ENCODE results near the gene PTRH1. TPM values are rescaled to one million over a fixed set of nuclear protein-coding genes. Genes with fewer than 3 reads are reported as not detected.

PTRH1 gene
- total RNA-seq, 1 experiment from 2014 or later = 16.9 TPM

GRCh38 chr9:127751269-127752054 lies 36.0 kb upstream of the PTRH1 start (continued):
- TF ChIP-seq, protein P1, sequence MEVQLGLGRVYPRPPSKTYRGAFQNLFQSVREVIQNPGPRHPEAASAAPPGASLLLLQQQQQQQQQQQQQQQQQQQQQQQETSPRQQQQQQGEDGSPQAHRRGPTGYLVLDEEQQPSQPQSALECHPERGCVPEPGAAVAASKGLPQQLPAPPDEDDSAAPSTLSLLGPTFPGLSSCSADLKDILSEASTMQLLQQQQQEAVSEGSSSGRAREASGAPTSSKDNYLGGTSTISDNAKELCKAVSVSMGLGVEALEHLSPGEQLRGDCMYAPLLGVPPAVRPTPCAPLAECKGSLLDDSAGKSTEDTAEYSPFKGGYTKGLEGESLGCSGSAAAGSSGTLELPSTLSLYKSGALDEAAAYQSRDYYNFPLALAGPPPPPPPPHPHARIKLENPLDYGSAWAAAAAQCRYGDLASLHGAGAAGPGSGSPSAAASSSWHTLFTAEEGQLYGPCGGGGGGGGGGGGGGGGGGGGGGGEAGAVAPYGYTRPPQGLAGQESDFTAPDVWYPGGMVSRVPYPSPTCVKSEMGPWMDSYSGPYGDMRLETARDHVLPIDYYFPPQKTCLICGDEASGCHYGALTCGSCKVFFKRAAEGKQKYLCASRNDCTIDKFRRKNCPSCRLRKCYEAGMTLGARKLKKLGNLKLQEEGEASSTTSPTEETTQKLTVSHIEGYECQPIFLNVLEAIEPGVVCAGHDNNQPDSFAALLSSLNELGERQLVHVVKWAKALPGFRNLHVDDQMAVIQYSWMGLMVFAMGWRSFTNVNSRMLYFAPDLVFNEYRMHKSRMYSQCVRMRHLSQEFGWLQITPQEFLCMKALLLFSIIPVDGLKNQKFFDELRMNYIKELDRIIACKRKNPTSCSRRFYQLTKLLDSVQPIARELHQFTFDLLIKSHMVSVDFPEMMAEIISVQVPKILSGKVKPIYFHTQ (CRISPR knock-in tag; IDR thresholded peaks at IDR 0.05) = no peak
- TF ChIP-seq ZBTB21 (CRISPR knock-in tag; IDR thresholded peaks at IDR 0.05; ENCODE audit: borderline replicate concordance) (no peak), JUN (CRISPR knock-in tag; IDR thresholded peaks at IDR 0.05) (peak; percentile 26; the same call in 1 of the 2 replicates), MAX (CRISPR knock-in tag; IDR thresholded peaks at IDR 0.05) (no peak), SMAD4 (CRISPR knock-in tag; IDR thresholded peaks at IDR 0.05) (no peak), CREM (CRISPR knock-in tag; IDR thresholded peaks at IDR 0.05) (peak; percentile 57; the same call in 1 of the 2 replicates), SP1 (CRISPR knock-in tag; conservative IDR thresholded peaks at IDR 0.05) (no peak), NR2C2 (CRISPR knock-in tag; IDR thresholded peaks at IDR 0.05) (no peak), SMAD3 (CRISPR knock-in tag; IDR thresholded peaks at IDR 0.05; ENCODE audit: borderline replicate concordance) (peak; percentile 48; the same call in 1 of the 2 replicates), ZNF317 (CRISPR knock-in tag; IDR thresholded peaks at IDR 0.05; ENCODE audit: borderline replicate concordance, low read depth) (no peak), USF2 (CRISPR knock-in tag; IDR thresholded peaks at IDR 0.05) (no peak)
- TF ChIP-seq, protein P2, sequence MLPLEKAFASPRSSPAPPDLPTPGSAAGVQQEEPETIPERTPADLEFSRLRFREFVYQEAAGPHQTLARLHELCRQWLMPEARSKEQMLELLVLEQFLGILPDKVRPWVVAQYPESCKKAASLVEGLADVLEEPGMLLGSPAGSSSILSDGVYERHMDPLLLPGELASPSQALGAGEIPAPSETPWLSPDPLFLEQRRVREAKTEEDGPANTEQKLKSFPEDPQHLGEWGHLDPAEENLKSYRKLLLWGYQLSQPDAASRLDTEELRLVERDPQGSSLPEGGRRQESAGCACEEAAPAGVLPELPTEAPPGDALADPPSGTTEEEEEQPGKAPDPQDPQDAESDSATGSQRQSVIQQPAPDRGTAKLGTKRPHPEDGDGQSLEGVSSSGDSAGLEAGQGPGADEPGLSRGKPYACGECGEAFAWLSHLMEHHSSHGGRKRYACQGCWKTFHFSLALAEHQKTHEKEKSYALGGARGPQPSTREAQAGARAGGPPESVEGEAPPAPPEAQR (CRISPR knock-in tag; IDR thresholded peaks at IDR 0.05) = no peak
- TF ChIP-seq, protein P3, sequence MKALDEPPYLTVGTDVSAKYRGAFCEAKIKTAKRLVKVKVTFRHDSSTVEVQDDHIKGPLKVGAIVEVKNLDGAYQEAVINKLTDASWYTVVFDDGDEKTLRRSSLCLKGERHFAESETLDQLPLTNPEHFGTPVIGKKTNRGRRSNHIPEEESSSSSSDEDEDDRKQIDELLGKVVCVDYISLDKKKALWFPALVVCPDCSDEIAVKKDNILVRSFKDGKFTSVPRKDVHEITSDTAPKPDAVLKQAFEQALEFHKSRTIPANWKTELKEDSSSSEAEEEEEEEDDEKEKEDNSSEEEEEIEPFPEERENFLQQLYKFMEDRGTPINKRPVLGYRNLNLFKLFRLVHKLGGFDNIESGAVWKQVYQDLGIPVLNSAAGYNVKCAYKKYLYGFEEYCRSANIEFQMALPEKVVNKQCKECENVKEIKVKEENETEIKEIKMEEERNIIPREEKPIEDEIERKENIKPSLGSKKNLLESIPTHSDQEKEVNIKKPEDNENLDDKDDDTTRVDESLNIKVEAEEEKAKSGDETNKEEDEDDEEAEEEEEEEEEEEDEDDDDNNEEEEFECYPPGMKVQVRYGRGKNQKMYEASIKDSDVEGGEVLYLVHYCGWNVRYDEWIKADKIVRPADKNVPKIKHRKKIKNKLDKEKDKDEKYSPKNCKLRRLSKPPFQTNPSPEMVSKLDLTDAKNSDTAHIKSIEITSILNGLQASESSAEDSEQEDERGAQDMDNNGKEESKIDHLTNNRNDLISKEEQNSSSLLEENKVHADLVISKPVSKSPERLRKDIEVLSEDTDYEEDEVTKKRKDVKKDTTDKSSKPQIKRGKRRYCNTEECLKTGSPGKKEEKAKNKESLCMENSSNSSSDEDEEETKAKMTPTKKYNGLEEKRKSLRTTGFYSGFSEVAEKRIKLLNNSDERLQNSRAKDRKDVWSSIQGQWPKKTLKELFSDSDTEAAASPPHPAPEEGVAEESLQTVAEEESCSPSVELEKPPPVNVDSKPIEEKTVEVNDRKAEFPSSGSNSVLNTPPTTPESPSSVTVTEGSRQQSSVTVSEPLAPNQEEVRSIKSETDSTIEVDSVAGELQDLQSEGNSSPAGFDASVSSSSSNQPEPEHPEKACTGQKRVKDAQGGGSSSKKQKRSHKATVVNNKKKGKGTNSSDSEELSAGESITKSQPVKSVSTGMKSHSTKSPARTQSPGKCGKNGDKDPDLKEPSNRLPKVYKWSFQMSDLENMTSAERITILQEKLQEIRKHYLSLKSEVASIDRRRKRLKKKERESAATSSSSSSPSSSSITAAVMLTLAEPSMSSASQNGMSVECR (CRISPR knock-in tag; IDR thresholded peaks at IDR 0.05; ENCODE audit: borderline replicate concordance) = peak; percentile 78; the same call in 1 of the 2 replicates
- TF ChIP-seq, protein P4, sequence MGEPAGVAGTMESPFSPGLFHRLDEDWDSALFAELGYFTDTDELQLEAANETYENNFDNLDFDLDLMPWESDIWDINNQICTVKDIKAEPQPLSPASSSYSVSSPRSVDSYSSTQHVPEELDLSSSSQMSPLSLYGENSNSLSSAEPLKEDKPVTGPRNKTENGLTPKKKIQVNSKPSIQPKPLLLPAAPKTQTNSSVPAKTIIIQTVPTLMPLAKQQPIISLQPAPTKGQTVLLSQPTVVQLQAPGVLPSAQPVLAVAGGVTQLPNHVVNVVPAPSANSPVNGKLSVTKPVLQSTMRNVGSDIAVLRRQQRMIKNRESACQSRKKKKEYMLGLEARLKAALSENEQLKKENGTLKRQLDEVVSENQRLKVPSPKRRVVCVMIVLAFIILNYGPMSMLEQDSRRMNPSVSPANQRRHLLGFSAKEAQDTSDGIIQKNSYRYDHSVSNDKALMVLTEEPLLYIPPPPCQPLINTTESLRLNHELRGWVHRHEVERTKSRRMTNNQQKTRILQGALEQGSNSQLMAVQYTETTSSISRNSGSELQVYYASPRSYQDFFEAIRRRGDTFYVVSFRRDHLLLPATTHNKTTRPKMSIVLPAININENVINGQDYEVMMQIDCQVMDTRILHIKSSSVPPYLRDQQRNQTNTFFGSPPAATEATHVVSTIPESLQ (CRISPR knock-in tag; IDR thresholded peaks at IDR 0.05) = no peak
- TF ChIP-seq, protein P5, sequence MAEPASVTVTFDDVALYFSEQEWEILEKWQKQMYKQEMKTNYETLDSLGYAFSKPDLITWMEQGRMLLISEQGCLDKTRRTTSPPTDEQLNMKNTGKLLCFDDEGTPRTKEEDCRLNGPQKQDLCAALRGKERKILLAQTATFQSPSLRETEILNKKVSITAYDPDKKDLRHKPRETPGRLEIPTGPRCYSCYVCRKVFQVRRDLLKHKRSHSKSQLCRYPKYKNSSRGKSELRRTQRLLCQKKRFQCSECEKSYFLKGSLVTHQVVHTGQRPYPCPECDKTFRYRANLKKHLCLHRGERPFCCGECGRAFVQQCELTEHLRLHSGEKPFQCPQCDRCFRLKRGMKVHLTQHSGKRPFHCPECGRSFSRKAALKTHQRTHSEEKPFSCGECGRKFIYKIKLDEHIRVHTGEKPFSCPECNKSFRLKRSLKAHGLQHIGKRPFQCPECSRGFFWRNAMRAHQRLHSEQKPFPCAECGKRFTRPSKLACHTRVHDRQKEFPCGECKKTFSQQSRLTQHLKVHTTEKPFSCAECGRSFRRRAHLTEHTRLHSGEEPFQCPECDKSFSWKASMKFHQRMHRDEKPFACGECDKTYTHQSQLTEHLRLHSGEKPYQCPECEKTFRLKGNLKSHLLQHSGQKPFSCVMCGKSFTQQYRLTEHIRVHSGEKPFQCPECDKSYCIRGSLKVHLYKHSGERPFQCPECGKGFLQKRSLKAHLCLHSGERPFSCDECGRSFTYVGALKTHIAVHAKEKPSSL (CRISPR knock-in tag; conservative IDR thresholded peaks at IDR 0.05) = no peak
- TF ChIP-seq, protein P6, sequence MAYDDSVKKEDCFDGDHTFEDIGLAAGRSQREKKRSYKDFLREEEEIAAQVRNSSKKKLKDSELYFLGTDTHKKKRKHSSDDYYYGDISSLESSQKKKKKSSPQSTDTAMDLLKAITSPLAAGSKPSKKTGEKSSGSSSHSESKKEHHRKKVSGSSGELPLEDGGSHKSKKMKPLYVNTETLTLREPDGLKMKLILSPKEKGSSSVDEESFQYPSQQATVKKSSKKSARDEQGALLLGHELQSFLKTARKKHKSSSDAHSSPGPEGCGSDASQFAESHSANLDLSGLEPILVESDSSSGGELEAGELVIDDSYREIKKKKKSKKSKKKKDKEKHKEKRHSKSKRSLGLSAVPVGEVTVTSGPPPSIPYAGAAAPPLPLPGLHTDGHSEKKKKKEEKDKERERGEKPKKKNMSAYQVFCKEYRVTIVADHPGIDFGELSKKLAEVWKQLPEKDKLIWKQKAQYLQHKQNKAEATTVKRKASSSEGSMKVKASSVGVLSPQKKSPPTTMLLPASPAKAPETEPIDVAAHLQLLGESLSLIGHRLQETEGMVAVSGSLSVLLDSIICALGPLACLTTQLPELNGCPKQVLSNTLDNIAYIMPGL (CRISPR knock-in tag; IDR thresholded peaks at IDR 0.05) = 0 out of 2 replicates have a peak, but pooled peaks have one; percentile 26
- TF ChIP-seq, protein P7, sequence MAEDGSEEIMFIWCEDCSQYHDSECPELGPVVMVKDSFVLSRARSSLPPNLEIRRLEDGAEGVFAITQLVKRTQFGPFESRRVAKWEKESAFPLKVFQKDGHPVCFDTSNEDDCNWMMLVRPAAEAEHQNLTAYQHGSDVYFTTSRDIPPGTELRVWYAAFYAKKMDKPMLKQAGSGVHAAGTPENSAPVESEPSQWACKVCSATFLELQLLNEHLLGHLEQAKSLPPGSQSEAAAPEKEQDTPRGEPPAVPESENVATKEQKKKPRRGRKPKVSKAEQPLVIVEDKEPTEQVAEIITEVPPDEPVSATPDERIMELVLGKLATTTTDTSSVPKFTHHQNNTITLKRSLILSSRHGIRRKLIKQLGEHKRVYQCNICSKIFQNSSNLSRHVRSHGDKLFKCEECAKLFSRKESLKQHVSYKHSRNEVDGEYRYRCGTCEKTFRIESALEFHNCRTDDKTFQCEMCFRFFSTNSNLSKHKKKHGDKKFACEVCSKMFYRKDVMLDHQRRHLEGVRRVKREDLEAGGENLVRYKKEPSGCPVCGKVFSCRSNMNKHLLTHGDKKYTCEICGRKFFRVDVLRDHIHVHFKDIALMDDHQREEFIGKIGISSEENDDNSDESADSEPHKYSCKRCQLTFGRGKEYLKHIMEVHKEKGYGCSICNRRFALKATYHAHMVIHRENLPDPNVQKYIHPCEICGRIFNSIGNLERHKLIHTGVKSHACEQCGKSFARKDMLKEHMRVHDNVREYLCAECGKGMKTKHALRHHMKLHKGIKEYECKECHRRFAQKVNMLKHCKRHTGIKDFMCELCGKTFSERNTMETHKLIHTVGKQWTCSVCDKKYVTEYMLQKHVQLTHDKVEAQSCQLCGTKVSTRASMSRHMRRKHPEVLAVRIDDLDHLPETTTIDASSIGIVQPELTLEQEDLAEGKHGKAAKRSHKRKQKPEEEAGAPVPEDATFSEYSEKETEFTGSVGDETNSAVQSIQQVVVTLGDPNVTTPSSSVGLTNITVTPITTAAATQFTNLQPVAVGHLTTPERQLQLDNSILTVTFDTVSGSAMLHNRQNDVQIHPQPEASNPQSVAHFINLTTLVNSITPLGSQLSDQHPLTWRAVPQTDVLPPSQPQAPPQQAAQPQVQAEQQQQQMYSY (CRISPR knock-in tag; IDR thresholded peaks at IDR 0.05) = no peak

All from WTC11 (cell line).